ENCODE results near the gene HOXD10.

HOXD10 gene

DNA sequence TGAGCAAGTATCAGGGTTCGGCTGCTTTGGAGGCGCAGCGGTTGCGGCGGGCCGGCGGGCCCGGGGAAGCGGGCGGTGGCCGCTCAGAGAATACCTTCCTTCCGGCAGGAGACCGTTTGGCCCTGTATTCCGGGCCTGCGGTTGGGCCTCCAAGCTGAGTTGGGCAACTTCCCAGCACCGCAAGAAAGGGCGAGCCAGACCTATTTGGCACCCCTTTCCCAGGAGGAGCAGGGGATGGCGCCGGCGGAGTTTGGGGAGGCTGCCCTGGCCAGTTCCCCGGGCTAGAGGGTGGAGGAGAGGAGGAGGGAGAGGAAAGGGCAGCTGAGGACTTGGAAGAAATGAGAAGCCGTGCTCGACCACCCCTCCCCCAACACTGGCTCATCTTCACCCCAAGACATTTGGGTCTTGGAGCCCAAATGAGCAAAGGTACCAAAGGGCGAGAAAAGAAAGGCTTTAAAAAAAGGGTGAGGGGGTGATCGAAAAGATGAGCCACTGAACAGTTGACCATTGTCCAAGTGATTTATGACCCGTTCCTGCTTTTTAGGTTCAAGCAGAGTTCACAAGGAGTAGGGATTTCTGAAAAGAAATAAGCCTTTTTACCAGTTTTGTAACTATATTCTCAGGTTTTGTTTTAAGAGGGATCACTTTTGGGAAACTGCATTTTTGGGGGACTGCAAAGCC is 48.9 kb downstream of the HOXD10 start:
- no peak for DNase-seq

DNA sequence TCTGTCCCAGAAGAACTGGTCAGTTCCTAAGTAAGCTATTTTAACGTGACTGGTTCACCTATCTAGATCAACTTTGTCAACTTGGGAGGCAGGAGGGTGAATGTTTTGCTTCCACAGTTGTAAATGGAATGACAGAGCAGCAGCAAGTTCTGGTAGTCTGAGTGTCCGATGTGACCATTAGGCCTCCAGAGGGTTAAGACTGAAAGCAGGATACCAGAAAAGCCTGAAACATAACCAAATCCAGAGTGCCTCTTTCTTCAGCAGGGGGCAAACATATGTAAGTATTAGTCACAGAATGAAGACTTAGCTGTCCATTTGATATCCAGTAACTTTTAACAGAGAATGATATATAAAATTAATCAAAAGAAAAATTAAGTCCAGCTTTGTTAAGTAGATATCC is 49.7 kb downstream of the HOXD10 start:
- no peak for DNase-seq

DNA sequence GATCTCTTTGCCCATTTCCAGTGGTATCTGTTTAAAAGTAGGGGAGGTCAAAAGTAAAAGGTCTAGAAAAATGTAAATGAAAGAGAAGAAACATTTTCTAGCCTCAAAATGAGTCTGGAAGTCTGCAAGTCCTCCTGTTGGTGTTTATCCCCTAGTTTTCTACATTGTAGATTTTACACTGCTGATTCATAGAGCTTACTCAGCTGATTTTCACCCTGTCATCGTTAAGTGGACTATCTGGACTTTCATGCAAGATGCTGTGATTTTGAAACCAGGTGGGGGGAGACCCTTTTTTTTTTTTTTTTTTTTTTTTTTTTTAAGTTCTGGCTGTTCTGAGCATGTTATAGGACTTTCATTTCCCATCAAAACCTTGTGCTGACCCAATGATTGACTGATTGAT is 50.8 kb downstream of the HOXD10 start:
- DNase-seq: no peak

DNA sequence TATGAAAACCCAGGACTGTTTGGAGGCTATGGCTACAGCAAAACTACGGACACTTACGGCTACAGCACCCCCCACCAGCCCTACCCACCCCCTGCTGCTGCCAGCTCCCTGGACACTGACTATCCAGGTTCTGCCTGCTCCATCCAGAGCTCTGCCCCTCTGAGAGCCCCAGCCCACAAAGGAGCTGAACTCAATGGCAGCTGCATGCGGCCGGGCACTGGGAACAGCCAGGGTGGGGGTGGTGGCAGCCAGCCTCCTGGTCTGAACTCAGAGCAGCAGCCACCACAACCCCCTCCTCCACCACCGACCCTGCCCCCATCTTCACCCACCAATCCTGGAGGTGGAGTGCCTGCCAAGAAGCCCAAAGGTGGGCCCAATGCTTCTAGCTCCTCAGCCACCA is 52.6 kb downstream of the HOXD10 start:
- no peak for DNase-seq
